ENCODE data around the gene WDR35. TPM values are rescaled to one million over a fixed set of nuclear protein-coding genes. Genes with fewer than 3 reads are reported as not detected.

WDR35 gene
- total RNA-seq, 1 experiment from 2014 or later: 16.7 TPM

- H3K9me3 Mint-ChIP-seq: no peaks in the 10 kb centered on the region
- H3K27ac Mint-ChIP-seq: no peak overlapping the region
Measured at GRCh38 chr2:19963386-19963785, 26.5 kb downstream of the WDR35 start.

More at GRCh38 chr2:19963386-19963785, 26.5 kb downstream of the WDR35 start:
- DNase-seq: no peak
- Histone ChIP-seq H3K79me1 (ENCODE audit: insufficient read depth, low read depth, low read length, poor library complexity, severe bottlenecking) (no peaks in the 10 kb centered on the region), H4K8ac (replicated peaks; ENCODE audit: insufficient read length, low read depth, low read length) (no peak overlapping the region), H3K4me1 (ENCODE audit: insufficient read depth, low read length) (no peaks in the 10 kb centered on the region), H2BK5ac (ENCODE audit: insufficient read length, low read length) (no peak overlapping the region), H4K5ac (ENCODE audit: insufficient read length, low read depth, low read length) (no peak overlapping the region), H3K27ac (ENCODE audit: insufficient read length, low read depth, low read length) (no peak overlapping the region), H3K4ac (ENCODE audit: low read depth, low read length) (no peak overlapping the region), H2AFZ (ENCODE audit: low read length) (no peak overlapping the region), H2BK20ac (ENCODE audit: low read depth, low read length, poor library complexity, severe bottlenecking) (no peak overlapping the region), H2BK15ac (ENCODE audit: low read depth, low read length) (no peak overlapping the region), H2AK5ac (ENCODE audit: insufficient read length, low read length) (no peak overlapping the region), H3T11ph (ENCODE audit: low read length) (no peak overlapping the region), H3K9ac (ENCODE audit: extremely low read depth, insufficient read length, low read length) (no peak overlapping the region), H3K56ac (ENCODE audit: insufficient read length, low read depth, low read length) (no peak overlapping the region), H2BK12ac (ENCODE audit: insufficient read length, low read depth, low read length) (no peak overlapping the region), H4K20me1 (ENCODE audit: control insufficient read depth, insufficient read depth, insufficient read length) (no peaks in the 10 kb centered on the region), H3K27me3 (ENCODE audit: insufficient read depth, low read length) (no peaks in the 10 kb centered on the region), H3K9me3 (ENCODE audit: control insufficient read depth, low read depth, low read length) (no peaks in the 10 kb centered on the region), H3K4me2 (ENCODE audit: insufficient read depth, insufficient read length, low read length) (no peak overlapping the region), H4K91ac (ENCODE audit: insufficient read length, low read depth, low read length) (no peak overlapping the region), H3K23me2 (ENCODE audit: insufficient read length, low read depth, low read length, poor library complexity, severe bottlenecking) (no peaks in the 10 kb centered on the region), H3K23ac (ENCODE audit: insufficient read length, low read depth, low read length) (no peak overlapping the region), H2BK120ac (ENCODE audit: low read depth, low read length, poor library complexity, severe bottlenecking) (no peak overlapping the region), H3K18ac (ENCODE audit: insufficient read length, low read depth, low read length) (no peak overlapping the region), H3K79me2 (ENCODE audit: insufficient read depth, low read length) (no peaks in the 10 kb centered on the region), H3K14ac (ENCODE audit: insufficient read depth, low read length) (no peak overlapping the region)
- Mint-ChIP-seq H3K4me1 (no peaks in the 10 kb centered on the region), H3K27me3 (ENCODE audit: low read depth) (no peaks in the 10 kb centered on the region), H3K4me3 (no peak overlapping the region), H3K36me3 (ENCODE audit: insufficient read depth in 1 of 3, low read depth in 3 of 3) (peaks cover 5 to 20% (median 17%) of the 10 kb centered on the region in 3 experiments; a peak in 5 of 7 replicates)
- no peak for TF ChIP-seq CTCF (conservative IDR thresholded peaks at IDR 0.05)
- WGBS (ENCODE audit: extremely low coverage, insufficient read length, low lambda C conversion rate): no CpG with 5 or more reads among the region's 1 CpG

Measured in H9 (cell line).